GM23338 (cell line): ENCODE data around the gene BRME1. TPM values are rescaled to one million over a fixed set of nuclear protein-coding genes. Genes with fewer than 3 reads are reported as not detected.

Experiments used
- ATAC-seq: fragments of 200-7000 bp; cut with Tn5 transposase; 3 replicates; pipeline ENCODE4 v1.9.1; 2020
- DNase-seq: peaks from one replicate; pipeline ENCODE4 v3.0.0-alpha.2; 2015; ENCODE audit warnings: low spot score
- H2AFZ ChIP-seq: fragments of 200-600 bp; sonication (generic); 2 replicates; pipeline ENCODE4 v1.8.0; 2016; ENCODE audit warnings: antibody characterized with exemption, mild to moderate bottlenecking, moderate library complexity
- H3F3A ChIP-seq: fragments of 200-600 bp; sonication (generic); replicated peaks from 2 replicates; pipeline ENCODE4 v1.8.0; 2017; ENCODE audit warnings: antibody characterized with exemption, mixed run types, low read depth
- H3K27ac ChIP-seq: fragments of 200-600 bp; sonication (generic); 2 replicates; pipeline ENCODE4 v1.6.1; 2016; ENCODE audit warnings: low read depth
- H3K27me3 ChIP-seq: fragments of 200-600 bp; sonication (generic); 2 replicates; pipeline ENCODE4 v1.8.0; 2016; ENCODE audit warnings: mild to moderate bottlenecking, mixed run types, moderate library complexity; ENCODE audit not compliant: insufficient read depth
- H3K36me3 ChIP-seq: fragments of 200-600 bp; sonication (generic); 2 replicates; pipeline ENCODE4 v1.8.0; 2016; ENCODE audit warnings: mild to moderate bottlenecking; ENCODE audit not compliant: insufficient read depth
- H3K4me1 ChIP-seq: fragments of 200-600 bp; sonication (generic); 2 replicates; pipeline ENCODE4 v1.8.0; 2016; ENCODE audit warnings: mild to moderate bottlenecking, moderate library complexity; ENCODE audit not compliant: insufficient read depth
- H3K4me2 ChIP-seq: fragments of 200-600 bp; sonication (generic); 2 replicates; pipeline ENCODE4 v1.7.1; 2017; ENCODE audit warnings: mixed run types
- H3K4me3 ChIP-seq: fragments of 200-600 bp; sonication (generic); 2 replicates; pipeline ENCODE4 v1.6.1; 2016; ENCODE audit warnings: mixed run types
- H3K79me2 ChIP-seq: fragments of 200-600 bp; sonication (generic); replicated peaks from 2 replicates; pipeline ENCODE4 v1.8.0; 2017; ENCODE audit warnings: mild to moderate bottlenecking; ENCODE audit not compliant: insufficient read depth
- H3K9me2 ChIP-seq: fragments of 200-600 bp; sonication (generic); 2 replicates; pipeline ENCODE4 v1.8.0; 2017; ENCODE audit not compliant: insufficient read depth
- H4K20me1 ChIP-seq: fragments of 200-600 bp; sonication (generic); replicated peaks from 2 replicates; pipeline ENCODE4 v1.8.0; 2017; ENCODE audit warnings: mild to moderate bottlenecking; ENCODE audit not compliant: insufficient read depth
- H3K27ac Mint-ChIP-seq: 2 replicates; pipeline ENCODE4 v1.8.0; 2020; ENCODE audit warnings: inconsistent platforms, mild to moderate bottlenecking, moderate library complexity, mixed read lengths
- H3K27me3 Mint-ChIP-seq: 3 replicates; pipeline ENCODE4 v1.8.0; 2022; ENCODE audit warnings: low read depth, mild to moderate bottlenecking, moderate library complexity, mixed read lengths, inconsistent platforms; ENCODE audit not compliant: insufficient read depth, poor library complexity
- H3K36me3 Mint-ChIP-seq: 3 replicates; pipeline ENCODE4 v1.8.0; 2021; ENCODE audit warnings: low read depth, mild to moderate bottlenecking, inconsistent platforms, moderate library complexity, mixed read lengths
- H3K4me1 Mint-ChIP-seq: 3 replicates; pipeline ENCODE4 v1.8.0; 2020; ENCODE audit warnings: mild to moderate bottlenecking, inconsistent platforms, mixed read lengths
- H3K4me3 Mint-ChIP-seq: 3 replicates; pipeline ENCODE4 v1.8.0; 2021; ENCODE audit warnings: moderate library complexity, mild to moderate bottlenecking, inconsistent platforms, mixed read lengths
- H3K9me3 Mint-ChIP-seq: 3 replicates; pipeline ENCODE4 v1.8.0; 2020; ENCODE audit warnings: moderate library complexity, mild to moderate bottlenecking, inconsistent platforms, mixed read lengths
- CREB1 ChIP-seq: fragments of 250-450 bp; sonication (Bioruptor Pico); IDR thresholded peaks from 2 replicates; pipeline ENCODE4 v1.5.0; 2020; ENCODE audit warnings: low read depth, mild to moderate bottlenecking, moderate library complexity
- CTCF ChIP-seq, 2 experiments: fragments of 200-600 bp in 1 of 2; sonication (generic) in 1 of 2; conservative IDR thresholded peaks; 2 replicates each; pipeline versions ENCODE4 v1.5.1 to v1.6.1; 2016 to 2017; ENCODE audit warnings: antibody characterized with exemption in 2 of 2, low read depth in 2 of 2, mild to moderate bottlenecking in 2 of 2, moderate library complexity in 1 of 2
- ETS1 ChIP-seq: IDR thresholded peaks from 2 replicates; pipeline ENCODE4 v1.6.1; 2016; ENCODE audit warnings: antibody characterized with exemption
- EZH2 ChIP-seq: fragments of 200-600 bp; sonication (generic); IDR thresholded peaks from one replicate; pipeline ENCODE4 v1.8.0; 2017; ENCODE audit warnings: antibody characterized with exemption, mild to moderate bottlenecking, low read depth; ENCODE audit not compliant: unreplicated experiment
- EZH2phosphoT487 ChIP-seq: fragments of 200-600 bp; sonication (generic); IDR thresholded peaks from one replicate; pipeline ENCODE4 v1.8.1; 2018; ENCODE audit warnings: antibody characterized with exemption; ENCODE audit not compliant: unreplicated experiment
- POLR2AphosphoS5 ChIP-seq: IDR thresholded peaks from 2 replicates; pipeline ENCODE4 v1.6.1; 2016; ENCODE audit warnings: antibody characterized with exemption, low read depth
- REST ChIP-seq: IDR thresholded peaks from one replicate; pipeline ENCODE4 v1.6.1; 2018; ENCODE audit warnings: antibody characterized with exemption; ENCODE audit not compliant: unreplicated experiment
- ZNF114 ChIP-seq: fragments of 250-450 bp; sonication (Bioruptor Pico); IDR thresholded peaks from 2 replicates; pipeline ENCODE4 v1.5.0; 2020; ENCODE audit warnings: mild to moderate bottlenecking, moderate library complexity
- polyA plus RNA-seq: library from polyadenylated mRNA; unstranded; fragments of >200 nt; fragmentation: Nextera tagmentation; extraction: Ambion mirVana; gene quantifications from 2 replicates; pipeline ENCODE4 v1.2.1, GENCODE V29; 2016
- total RNA-seq: library from RNA; depleted of rRNA; stranded (reverse); fragments of >200 nt; shearing (Covaris generic); gene quantifications from 2 replicates; pipeline ENCODE4 v1.2.3, GENCODE V29; 2014

Gene BRME1
- total and polyA plus RNA-seq, 2 experiments from 2014 or later: 3.9 to 4.0 TPM

- H3K4me3 ChIP-seq: no peak overlapping the region
- no peak overlapping the region for H3K4me2 ChIP-seq
- no peaks in the 10 kb centered on the region for H3K4me1 Mint-ChIP-seq
- H4K20me1 ChIP-seq: no peaks in the 10 kb centered on the region
- H2AFZ ChIP-seq: no peak overlapping the region
- H3K36me3 ChIP-seq: no peaks in the 10 kb centered on the region
- H3K79me2 ChIP-seq: no peaks in the 10 kb centered on the region
- H3K27ac Mint-ChIP-seq: no peak overlapping the region
- H3F3A ChIP-seq: no peaks in the 10 kb centered on the region
- ATAC-seq: no peak
- H3K4me3 Mint-ChIP-seq: no peak overlapping the region
- no peaks in the 10 kb centered on the region for H3K9me2 ChIP-seq
- H3K27me3 Mint-ChIP-seq: no peaks in the 10 kb centered on the region
- H3K27ac ChIP-seq: no peak overlapping the region
- H3K27me3 ChIP-seq: no peaks in the 10 kb centered on the region
- no peak for DNase-seq
- H3K4me1 ChIP-seq: no peaks in the 10 kb centered on the region
- no peaks in the 10 kb centered on the region for H3K36me3 Mint-ChIP-seq
- no peak for TF ChIP-seq ZNF114 (CRISPR knock-in tag)
- no peaks in the 10 kb centered on the region for H3K9me3 Mint-ChIP-seq
Observed at GRCh38 chr19:13892870-13893269, 13.0 kb downstream of the BRME1 start.

- Histone ChIP-seq H3K36me3 (no peaks in the 10 kb centered on the region), H3K27ac (no peak overlapping the region), H3K79me2 (no peaks in the 10 kb centered on the region), H3F3A (no peaks in the 10 kb centered on the region), H3K4me1 (no peaks in the 10 kb centered on the region), H3K9me2 (no peaks in the 10 kb centered on the region), H3K4me3 (no peak overlapping the region), H3K27me3 (no peaks in the 10 kb centered on the region), H4K20me1 (no peaks in the 10 kb centered on the region), H2AFZ (no peak overlapping the region), H3K4me2 (no peak overlapping the region)
- no peak overlapping the region for H3K4me3 Mint-ChIP-seq
- H3K36me3 Mint-ChIP-seq: no peaks in the 10 kb centered on the region
- no peaks in the 10 kb centered on the region for H3K4me1 Mint-ChIP-seq
- TF ChIP-seq ZNF114 (CRISPR knock-in tag) (no peak), EZH2phosphoT487 (no peak), CTCF (conservative IDR thresholded peaks at IDR 0.05; ENCODE audit: low read depth in 2 of 2) (no peak)
- H3K27ac Mint-ChIP-seq: no peak overlapping the region
- no peak for ATAC-seq
- DNase-seq: no peak
- no peaks in the 10 kb centered on the region for H3K9me3 Mint-ChIP-seq
- no peaks in the 10 kb centered on the region for H3K27me3 Mint-ChIP-seq
Observed at GRCh38 chr19:13890136-13890535, 15.8 kb downstream of the BRME1 start.

GRCh38 chr19:13888281-13888680 is 17.6 kb downstream of the BRME1 start:
- no peaks in the 10 kb centered on the region for H3K9me2 ChIP-seq
- H3F3A ChIP-seq: no peaks in the 10 kb centered on the region
- no peak for ATAC-seq
- H3K4me3 ChIP-seq: no peak overlapping the region
- peaks cover 2% of the 10 kb centered on the region for H3K27me3 Mint-ChIP-seq
- no peaks in the 10 kb centered on the region for H3K9me3 Mint-ChIP-seq
- H3K4me1 Mint-ChIP-seq: peaks cover 6% of the 10 kb centered on the region
- H3K36me3 Mint-ChIP-seq: no peaks in the 10 kb centered on the region
- H3K27me3 ChIP-seq: no peaks in the 10 kb centered on the region
- no peaks in the 10 kb centered on the region for H3K79me2 ChIP-seq
- H3K36me3 ChIP-seq: no peaks in the 10 kb centered on the region
- no peaks in the 10 kb centered on the region for H4K20me1 ChIP-seq
- no peak for DNase-seq
- H3K27ac ChIP-seq: no peak overlapping the region
- H3K4me3 Mint-ChIP-seq: no peak overlapping the region
- H3K27ac Mint-ChIP-seq: no peak overlapping the region
- H2AFZ ChIP-seq: no peak overlapping the region
- H3K4me2 ChIP-seq: no peak overlapping the region
- no peaks in the 10 kb centered on the region for H3K4me1 ChIP-seq
- TF ChIP-seq ETS1 (no peak), POLR2AphosphoS5 (no peak), CREB1 (no peak), REST (no peak), EZH2 (no peak), CTCF (conservative IDR thresholded peaks at IDR 0.05; ENCODE audit: low read depth in 2 of 2) (no peak), EZH2phosphoT487 (no peak)
